CD14-positive monocyte (primary cell): ENCODE measurements around the gene KCNK1. TPM values are rescaled to one million over a fixed set of nuclear protein-coding genes. Genes with fewer than 3 reads are reported as not detected.

Source experiments
- DNase-seq, 3 donors: peaks; one replicate each; pipeline ENCODE4 v3.0.0-alpha.2; 2011 to 2022
- H2AFZ ChIP-seq: 2 replicates; pipeline ENCODE4 v1.6.0; 2012; ENCODE audit warnings: mild to moderate bottlenecking, low read depth, low read length, inconsistent platforms; ENCODE audit not compliant: insufficient read depth, poor library complexity, severe bottlenecking
- H3K27ac ChIP-seq, 2 donors: 1 replicate in 1 of 2; 2 replicates in 1 of 2; pipeline ENCODE4 v1.5.1; 2012 to 2013; ENCODE audit warnings: low read length in 2 of 2, control low read depth in 1 of 2, inconsistent platforms in 1 of 2, low read depth in 1 of 2, mild to moderate bottlenecking in 1 of 2
- H3K27me3 ChIP-seq, 2 donors: one replicate each; pipeline versions ENCODE4 v1.6.0 to v1.6.1; 2011 to 2013; ENCODE audit warnings: low read length in 2 of 2; ENCODE audit not compliant: control insufficient read depth in 2 of 2, insufficient read depth in 2 of 2
- H3K36me3 ChIP-seq, 2 donors: replicated peaks in 1 of 2; 1 replicate in 1 of 2; 2 replicates in 1 of 2; pipeline versions ENCODE4 v1.5.1 to v1.6.1; 2012 to 2013; ENCODE audit warnings: low read length in 2 of 2, control low read depth in 1 of 2, inconsistent platforms in 1 of 2, mild to moderate bottlenecking in 1 of 2; ENCODE audit not compliant: insufficient read depth in 2 of 2, control insufficient read depth in 1 of 2
- H3K4me1 ChIP-seq, 2 donors: 1 replicate in 1 of 2; 2 replicates in 1 of 2; pipeline versions ENCODE4 v1.5.1 to v1.6.1; 2012 to 2013; ENCODE audit warnings: low read length in 2 of 2, control low read depth in 1 of 2, inconsistent platforms in 1 of 2, mild to moderate bottlenecking in 1 of 2, moderate library complexity in 1 of 2; ENCODE audit not compliant: insufficient read depth in 2 of 2, control insufficient read depth in 1 of 2
- H3K4me2 ChIP-seq: replicated peaks from 2 replicates; pipeline ENCODE3; 2012; ENCODE audit warnings: low read length, moderate library complexity, mild to moderate bottlenecking; ENCODE audit not compliant: poor library complexity, severe bottlenecking; ENCODE audit errors: extremely low read depth
- H3K4me3 ChIP-seq, 3 experiments: fragments of 200-600 bp in 1 of 3; sonication (generic) in 1 of 3; replicated peaks in 1 of 3; 1 replicate in 2 of 3; 2 replicates in 1 of 3; pipeline ENCODE4 v1.5.1; 2011 to 2013; ENCODE audit warnings: low read length in 3 of 3, mild to moderate bottlenecking in 3 of 3, control low read depth in 2 of 3, low read depth in 2 of 3, inconsistent platforms in 1 of 3, moderate library complexity in 1 of 3
- H3K79me2 ChIP-seq: 2 replicates; pipeline ENCODE4 v1.6.0; 2012; ENCODE audit warnings: mild to moderate bottlenecking, control low read depth, inconsistent platforms, low read length, moderate library complexity; ENCODE audit not compliant: insufficient read depth
- H3K9ac ChIP-seq: 2 replicates; pipeline ENCODE4 v1.6.0; 2017; ENCODE audit warnings: low read length, mild to moderate bottlenecking; ENCODE audit not compliant: insufficient read depth, poor library complexity, severe bottlenecking
- H3K9me3 ChIP-seq, 2 donors: replicated peaks in 1 of 2; 1 replicate in 1 of 2; 2 replicates in 1 of 2; pipeline versions ENCODE4 v1.5.1 to v1.6.1; 2012 to 2013; ENCODE audit warnings: low read length in 2 of 2, control low read depth in 1 of 2; ENCODE audit not compliant: control insufficient read depth in 1 of 2, insufficient read depth in 1 of 2
- H4K20me1 ChIP-seq: 2 replicates; pipeline ENCODE4 v1.6.0; 2012; ENCODE audit warnings: mild to moderate bottlenecking, low read length, control low read depth, moderate library complexity; ENCODE audit not compliant: insufficient read depth
- H3K27ac Mint-ChIP-seq, 7 donors: one replicate each; pipeline ENCODE4 v1.8.0; 2020; ENCODE audit warnings: mild to moderate bottlenecking in 7 of 7, mixed read lengths in 7 of 7, moderate library complexity in 6 of 7, inconsistent platforms in 2 of 7
- H3K27me3 Mint-ChIP-seq, 3 donors: one replicate each; pipeline ENCODE4 v1.8.0; 2021 to 2022; ENCODE audit warnings: low read depth in 3 of 3, mild to moderate bottlenecking in 3 of 3, mixed read lengths in 3 of 3, moderate library complexity in 3 of 3, inconsistent platforms in 1 of 3
- H3K36me3 Mint-ChIP-seq, 2 donors: one replicate each; pipeline ENCODE4 v1.8.0; 2020; ENCODE audit warnings: mixed read lengths in 2 of 2, inconsistent platforms in 1 of 2, mild to moderate bottlenecking in 1 of 2
- H3K4me1 Mint-ChIP-seq: one replicate; pipeline ENCODE4 v1.8.0; 2020; ENCODE audit warnings: mild to moderate bottlenecking, mixed read lengths
- H3K4me3 Mint-ChIP-seq, 2 donors: one replicate each; pipeline ENCODE4 v1.8.0; 2020; ENCODE audit warnings: mild to moderate bottlenecking in 2 of 2, mixed read lengths in 2 of 2, moderate library complexity in 1 of 2
- H3K9me3 Mint-ChIP-seq, 7 donors: one replicate each; pipeline ENCODE4 v1.8.0; 2020 to 2022; ENCODE audit warnings: mixed read lengths in 7 of 7, mild to moderate bottlenecking in 6 of 7, moderate library complexity in 6 of 7, inconsistent platforms in 2 of 7
- WGBS: methylation state at CpG from one replicate; pipeline ENCODE4 v1.1.5; 2013; ENCODE audit warnings: missing lambda C conversion rate; ENCODE audit not compliant: insufficient coverage; 5-methylcytosine and 5-hydroxymethylcytosine counted together
- intact Hi-C, 2 donors: fragments of 100-400 bp; cut with micrococcal nuclease; formaldehyde crosslinking; loops; one replicate each; pipeline versions ENCODE4 v1.15.0 to v1.15.1; 2023
- polyA plus RNA-seq, 3 donors: library from polyadenylated mRNA; depleted of rRNA in 1 of 3; unstranded in 2 of 3; stranded (reverse) in 1 of 3; fragments of 300-500 nt in 2 of 3; fragments of >200 nt in 1 of 3; fragmentation: Illumina TruSeq in 2 of 3; gene quantifications; 1 replicate in 2 of 3; 2 replicates in 1 of 3; pipeline ENCODE4 v1.2.3, GENCODE V29; 2012 to 2021
- TF ChIP-seq, protein P1 (sequence below): fragments of 200-600 bp; IDR thresholded peaks from one replicate; pipeline ENCODE4 v1.8.0; 2022; ENCODE audit warnings: antibody characterized with exemption, mild to moderate bottlenecking

The KCNK1 gene
- polyA plus RNA-seq, 3 donors: not detected

DNA sequence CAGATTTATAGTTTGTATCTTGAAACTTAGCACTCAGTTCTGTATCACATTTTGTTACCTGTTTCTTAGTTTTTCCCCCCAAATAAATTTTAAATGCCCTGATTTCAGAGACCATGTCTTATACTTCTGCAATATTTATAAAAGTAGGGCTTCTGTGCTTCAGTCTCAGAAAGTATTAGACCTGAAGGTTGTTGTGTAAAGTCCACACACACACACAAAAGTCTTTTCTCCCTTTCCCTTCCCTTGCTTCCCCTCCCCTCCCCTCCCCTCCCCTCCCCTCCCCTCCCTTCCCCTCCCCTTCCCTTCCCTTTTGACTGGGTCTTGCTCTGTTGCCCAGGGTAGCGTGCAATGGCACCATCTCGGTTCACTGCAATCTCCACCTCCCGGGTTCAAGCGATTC is 41.0 kb upstream of the KCNK1 start:
- Mint-ChIP-seq H3K9me3 (peaks cover 0 to 6% (median 2%) of the 10 kb centered on the region in 7 donors), H3K4me3 (no peak overlapping the region), H3K27ac (no peak overlapping the region), H3K36me3 (no peaks in the 10 kb centered on the region), H3K27me3 (peaks cover 0 to 2% (median 0%) of the 10 kb centered on the region in 3 donors), H3K4me1 (no peaks in the 10 kb centered on the region)
- TF ChIP-seq, protein P1, sequence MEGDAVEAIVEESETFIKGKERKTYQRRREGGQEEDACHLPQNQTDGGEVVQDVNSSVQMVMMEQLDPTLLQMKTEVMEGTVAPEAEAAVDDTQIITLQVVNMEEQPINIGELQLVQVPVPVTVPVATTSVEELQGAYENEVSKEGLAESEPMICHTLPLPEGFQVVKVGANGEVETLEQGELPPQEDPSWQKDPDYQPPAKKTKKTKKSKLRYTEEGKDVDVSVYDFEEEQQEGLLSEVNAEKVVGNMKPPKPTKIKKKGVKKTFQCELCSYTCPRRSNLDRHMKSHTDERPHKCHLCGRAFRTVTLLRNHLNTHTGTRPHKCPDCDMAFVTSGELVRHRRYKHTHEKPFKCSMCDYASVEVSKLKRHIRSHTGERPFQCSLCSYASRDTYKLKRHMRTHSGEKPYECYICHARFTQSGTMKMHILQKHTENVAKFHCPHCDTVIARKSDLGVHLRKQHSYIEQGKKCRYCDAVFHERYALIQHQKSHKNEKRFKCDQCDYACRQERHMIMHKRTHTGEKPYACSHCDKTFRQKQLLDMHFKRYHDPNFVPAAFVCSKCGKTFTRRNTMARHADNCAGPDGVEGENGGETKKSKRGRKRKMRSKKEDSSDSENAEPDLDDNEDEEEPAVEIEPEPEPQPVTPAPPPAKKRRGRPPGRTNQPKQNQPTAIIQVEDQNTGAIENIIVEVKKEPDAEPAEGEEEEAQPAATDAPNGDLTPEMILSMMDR: no peak
- 96% methylated on average over 4 of the region's 4 CpGs for WGBS
- no peak for DNase-seq
- H3K9me3 ChIP-seq: no peaks in the 10 kb centered on the region
- H3K79me2 ChIP-seq: no peaks in the 10 kb centered on the region
- H3K4me3 ChIP-seq: no peak overlapping the region
- no peak overlapping the region for H2AFZ ChIP-seq
- no peak overlapping the region for H3K27ac ChIP-seq
- H3K36me3 ChIP-seq: no peaks in the 10 kb centered on the region
- no peaks in the 10 kb centered on the region for H4K20me1 ChIP-seq
- intact Hi-C loops: no loop called here
- no peaks in the 10 kb centered on the region for H3K27me3 ChIP-seq
- H3K4me2 ChIP-seq: no peak overlapping the region
- no peaks in the 10 kb centered on the region for H3K4me1 ChIP-seq
- H3K9ac ChIP-seq: no peak overlapping the region

DNA sequence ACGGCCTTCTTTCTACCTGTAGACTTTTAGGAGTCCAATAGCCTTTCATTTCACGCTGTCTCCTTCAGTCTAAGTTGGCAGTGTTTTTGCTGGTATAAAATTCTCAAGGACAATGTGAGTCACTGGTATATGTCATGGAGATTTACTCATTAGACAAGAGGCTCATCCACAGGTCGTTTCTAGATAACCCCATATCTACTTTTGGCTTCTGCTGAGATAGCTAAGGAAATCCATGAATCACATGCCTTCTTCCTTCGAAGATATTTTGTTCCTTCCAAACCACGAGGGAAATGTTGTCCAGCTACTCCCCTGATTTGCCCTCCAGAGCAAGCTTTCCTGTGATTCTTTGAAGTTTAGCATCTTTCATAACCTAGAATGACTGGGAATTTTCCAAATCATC is 38.5 kb upstream of the KCNK1 start:
- Mint-ChIP-seq H3K36me3 (no peaks in the 10 kb centered on the region), H3K4me3 (no peak overlapping the region), H3K9me3 (peaks cover 0 to 3% (median 2%) of the 10 kb centered on the region in 7 donors), H3K27me3 (peaks cover 0 to 2% (median 0%) of the 10 kb centered on the region in 3 donors), H3K27ac (no peak overlapping the region), H3K4me1 (no peaks in the 10 kb centered on the region)
- Histone ChIP-seq H3K27ac (no peak overlapping the region), H3K9me3 (no peaks in the 10 kb centered on the region), H4K20me1 (no peaks in the 10 kb centered on the region), H3K27me3 (no peaks in the 10 kb centered on the region), H3K4me1 (no peaks in the 10 kb centered on the region), H3K4me2 (no peak overlapping the region), H3K9ac (no peak overlapping the region), H2AFZ (no peak overlapping the region), H3K36me3 (no peaks in the 10 kb centered on the region), H3K4me3 (no peak overlapping the region), H3K79me2 (no peaks in the 10 kb centered on the region)
- TF ChIP-seq, protein P1: no peak
- intact Hi-C loops: no loop called here
- 81% methylated on average over 3 of the region's 5 CpGs for WGBS
- no peak for DNase-seq
